OCI-LY7 (cell line): Measurements from ENCODE around the gene KAT6B. TPM values are rescaled to one million over a fixed set of nuclear protein-coding genes. Genes with fewer than 3 reads are reported as not detected.
"Not testable (repeated sequence)": the region's sequence is repeated elsewhere in the genome, so short reads cannot be mapped to it uniquely, and the experiment has no call there.

Experiments
- BruUV-seq: library from RNA; stranded (reverse); fragments of 400-500 nt; replicated peaks from 2 replicates; lab custom pipeline; 2021; lab: Mats Ljungman, UMichigan
- CTCF ChIA-PET: fragments of 300-600 bp; sonication (Branson Sonifier 250); formaldehyde crosslinking; loops from one replicate; lab custom pipeline; 2022; ENCODE audit warnings: antibody characterized with exemption; ENCODE audit not compliant: unreplicated experiment; lab: Charles Lee
- POLR2A ChIA-PET: fragments of 300-600 bp; sonication (Branson Sonifier 250); formaldehyde crosslinking; loops from one replicate; lab custom pipeline; 2022; ENCODE audit warnings: antibody characterized with exemption; lab: Charles Lee
- DNase-seq: peaks from one replicate; pipeline ENCODE4 v3.0.0-alpha.2; 2015; ENCODE audit warnings: low spot score
- H2AFZ ChIP-seq: fragments of 200-600 bp; sonication (generic), shearing (Covaris generic); 2 replicates; pipeline ENCODE4 v1.6.1; 2014; ENCODE audit warnings: mild to moderate bottlenecking, antibody characterized with exemption, low read length, moderate library complexity
- H3K27ac ChIP-seq: fragments of 200-600 bp; sonication (generic); 2 replicates; pipeline ENCODE4 v1.5.1; 2014; ENCODE audit warnings: mixed run types, low read depth, mild to moderate bottlenecking, moderate library complexity, low read length, inconsistent platforms; ENCODE audit not compliant: poor library complexity, severe bottlenecking
- H3K36me3 ChIP-seq: fragments of 200-600 bp; sonication (generic); 2 replicates; pipeline ENCODE4 v1.6.1; 2014; ENCODE audit warnings: mild to moderate bottlenecking, antibody characterized with exemption, low read length, moderate library complexity, mixed read lengths; ENCODE audit not compliant: insufficient read depth
- H3K4me1 ChIP-seq: fragments of 200-600 bp; sonication (generic); 2 replicates; pipeline ENCODE4 v1.5.1; 2014; ENCODE audit warnings: mild to moderate bottlenecking, low read length; ENCODE audit not compliant: insufficient read depth, poor library complexity, severe bottlenecking
- H3K4me2 ChIP-seq: fragments of 200-600 bp; sonication (generic); 2 replicates; pipeline ENCODE4 v1.6.1; 2014; ENCODE audit warnings: mild to moderate bottlenecking, low read length
- H3K4me3 ChIP-seq: fragments of 200-600 bp; sonication (generic); 2 replicates; pipeline ENCODE4 v1.5.1; 2014; ENCODE audit warnings: mild to moderate bottlenecking, low read depth, low read length; ENCODE audit not compliant: poor library complexity, severe bottlenecking
- H3K79me2 ChIP-seq: fragments of 200-600 bp; sonication (generic); 2 replicates; pipeline ENCODE4 v1.6.1; 2016; ENCODE audit warnings: low read depth, mild to moderate bottlenecking, low read length, moderate library complexity, mixed read lengths; ENCODE audit not compliant: insufficient read depth
- H3K9me2 ChIP-seq: fragments of 200-600 bp; sonication (generic); 2 replicates; pipeline ENCODE4 v1.6.1; 2016; ENCODE audit warnings: mild to moderate bottlenecking, low read length, mixed read lengths; ENCODE audit not compliant: insufficient read depth
- H3K9me3 ChIP-seq: fragments of 200-600 bp; sonication (generic); 2 replicates; pipeline ENCODE4 v1.6.1; 2014; ENCODE audit warnings: mild to moderate bottlenecking, mixed run types, low read length, mixed read lengths
- H4K20me1 ChIP-seq: fragments of 200-600 bp; sonication (generic); 2 replicates; pipeline ENCODE4 v1.6.1; 2014; ENCODE audit warnings: mild to moderate bottlenecking, antibody characterized with exemption, low read length, moderate library complexity, mixed read lengths; ENCODE audit not compliant: insufficient read depth
- EZH2phosphoT487 ChIP-seq: fragments of 200-600 bp; sonication (generic); IDR thresholded peaks from 2 replicates; pipeline ENCODE4 v1.6.1; 2018; ENCODE audit warnings: low read depth, borderline replicate concordance, mild to moderate bottlenecking, mixed run types, antibody characterized with exemption, low read length, moderate library complexity, mixed read lengths
- intact Hi-C: fragments of 100-400 bp; cut with micrococcal nuclease; formaldehyde crosslinking; loops from one replicate; pipeline ENCODE4 v1.10.0; 2022; ENCODE audit not compliant: unreplicated experiment
- total RNA-seq, 2 experiments: library from RNA; depleted of rRNA in 1 of 2; stranded (reverse); fragments of >200 nt in 1 of 2; shearing (Covaris generic) in 1 of 2; gene quantifications; 2 replicates each; pipeline ENCODE4 v1.2.3, GENCODE V29; 2014 to 2022
- TF ChIP-seq, protein P1 (sequence below): fragments of 200-600 bp; sonication (generic); conservative IDR thresholded peaks from 2 replicates; pipeline ENCODE4 v1.5.1; 2014; ENCODE audit warnings: mild to moderate bottlenecking, antibody characterized with exemption, low read length, moderate library complexity, mixed read lengths

Gene KAT6B
- total RNA-seq, 2 experiments from 2014 or later: 20.8 to 40.8 TPM

DNA sequence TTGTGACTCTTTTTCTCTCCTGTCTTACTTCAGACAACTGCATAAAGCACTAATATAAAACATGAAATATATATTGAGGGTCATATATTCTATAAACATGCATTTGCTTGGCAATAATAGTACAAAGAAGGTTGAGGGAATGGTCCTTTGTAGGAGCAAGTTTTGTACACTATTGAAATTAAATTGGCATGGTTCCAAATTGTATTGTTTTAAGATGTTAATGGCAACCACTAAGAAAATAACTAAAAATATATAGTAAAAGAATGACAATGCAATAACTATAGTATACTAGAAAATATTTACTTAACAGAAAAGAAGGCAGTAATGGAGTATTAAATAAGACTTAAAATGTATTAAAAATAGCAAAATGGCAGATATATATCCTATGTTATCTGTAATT is 33.7 kb upstream of the KAT6B start:
- no peak overlapping the region for H3K4me2 ChIP-seq
- no peak for TF ChIP-seq EZH2phosphoT487
- TF ChIP-seq, protein P1, sequence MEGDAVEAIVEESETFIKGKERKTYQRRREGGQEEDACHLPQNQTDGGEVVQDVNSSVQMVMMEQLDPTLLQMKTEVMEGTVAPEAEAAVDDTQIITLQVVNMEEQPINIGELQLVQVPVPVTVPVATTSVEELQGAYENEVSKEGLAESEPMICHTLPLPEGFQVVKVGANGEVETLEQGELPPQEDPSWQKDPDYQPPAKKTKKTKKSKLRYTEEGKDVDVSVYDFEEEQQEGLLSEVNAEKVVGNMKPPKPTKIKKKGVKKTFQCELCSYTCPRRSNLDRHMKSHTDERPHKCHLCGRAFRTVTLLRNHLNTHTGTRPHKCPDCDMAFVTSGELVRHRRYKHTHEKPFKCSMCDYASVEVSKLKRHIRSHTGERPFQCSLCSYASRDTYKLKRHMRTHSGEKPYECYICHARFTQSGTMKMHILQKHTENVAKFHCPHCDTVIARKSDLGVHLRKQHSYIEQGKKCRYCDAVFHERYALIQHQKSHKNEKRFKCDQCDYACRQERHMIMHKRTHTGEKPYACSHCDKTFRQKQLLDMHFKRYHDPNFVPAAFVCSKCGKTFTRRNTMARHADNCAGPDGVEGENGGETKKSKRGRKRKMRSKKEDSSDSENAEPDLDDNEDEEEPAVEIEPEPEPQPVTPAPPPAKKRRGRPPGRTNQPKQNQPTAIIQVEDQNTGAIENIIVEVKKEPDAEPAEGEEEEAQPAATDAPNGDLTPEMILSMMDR: no peak
- H3K36me3 ChIP-seq: no peaks in the 10 kb centered on the region; the same call in 1 of the 2 replicates
- H3K27ac ChIP-seq: no peak overlapping the region
- no peak overlapping the region for H3K4me3 ChIP-seq
- no peaks in the 10 kb centered on the region; the same call in 1 of the 2 replicates for H3K9me3 ChIP-seq
- no TSS peak for BruUV-seq
- DNase-seq: no peak
- intact Hi-C loops: no loop called here
- no peaks in the 10 kb centered on the region for H3K79me2 ChIP-seq
- ChIA-PET CTCF (no interaction called here), POLR2A (interaction anchor here (0.7 kb wide), 1 partner anchor 510 kb away, joined by 5 read pairs; no protein-coding TSS in a partner anchor)
- H2AFZ ChIP-seq: peak overlapping the region; percentile 11; the same call in 1 of the 2 replicates
- no peaks in the 10 kb centered on the region for H4K20me1 ChIP-seq
- no peaks in the 10 kb centered on the region for H3K9me2 ChIP-seq
- H3K4me1 ChIP-seq: peaks cover 33% of the 10 kb centered on the region

DNA sequence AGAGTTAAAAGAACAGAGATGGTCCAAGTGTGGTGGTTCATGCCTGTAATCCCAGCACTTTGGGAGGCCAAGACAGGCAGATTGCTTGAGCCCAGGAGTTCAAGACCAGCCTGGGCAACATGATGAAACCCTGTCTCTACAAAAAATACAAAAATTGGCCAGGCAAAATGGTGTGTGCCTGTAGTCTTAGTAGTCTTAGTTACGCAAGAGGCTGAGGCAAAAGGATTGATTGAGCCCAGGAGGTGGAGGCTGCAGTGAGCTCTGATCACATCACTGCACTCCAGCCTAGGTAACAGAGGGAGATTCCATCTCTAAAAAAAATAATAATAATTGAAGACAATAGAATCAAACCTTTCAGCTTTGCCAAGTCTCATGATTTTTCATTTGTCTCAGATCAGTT is 33.2 kb upstream of the KAT6B start:
- H3K27ac ChIP-seq, POLR2A ChIA-PET, H3K79me2 ChIP-seq, H3K9me3 ChIP-seq, H3K4me3 ChIP-seq, intact Hi-C loops, H3K9me2 ChIP-seq, BruUV-seq, CTCF ChIA-PET, H3K4me2 ChIP-seq, DNase-seq, H3K36me3 ChIP-seq, H2AFZ ChIP-seq, H4K20me1 ChIP-seq: not testable (repeated sequence)
- peaks cover 38% of the 10 kb centered on the region for H3K4me1 ChIP-seq

DNA sequence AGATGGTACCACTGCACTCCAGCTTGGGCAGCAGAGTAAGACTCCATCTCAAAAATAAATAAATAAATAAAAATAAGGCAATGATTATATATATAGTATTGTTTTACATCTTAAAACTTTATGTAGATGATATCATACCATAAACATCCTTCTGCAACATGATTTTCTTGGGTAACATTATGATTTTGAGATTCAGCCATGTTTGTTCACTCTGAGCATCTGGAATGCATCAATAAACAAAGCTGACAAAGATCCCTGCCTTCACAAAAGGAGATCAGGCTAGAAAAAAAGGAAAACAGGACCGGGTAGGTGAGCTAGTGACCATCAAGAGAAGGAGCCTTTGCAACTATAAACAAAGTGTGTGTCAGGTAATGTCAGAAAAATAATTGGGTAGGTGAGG is 31.9 kb upstream of the KAT6B start:
- no peak for DNase-seq
- TF ChIP-seq, protein P1: no peak
- no peak for TF ChIP-seq EZH2phosphoT487
- Histone ChIP-seq H2AFZ (no peak overlapping the region; the same call in 1 of the 2 replicates), H3K4me1 (peaks cover 43% of the 10 kb centered on the region), H3K9me2 (no peaks in the 10 kb centered on the region), H3K79me2 (no peaks in the 10 kb centered on the region), H3K9me3 (no peaks in the 10 kb centered on the region; the same call in 1 of the 2 replicates), H4K20me1 (no peaks in the 10 kb centered on the region), H3K4me3 (no peak overlapping the region), H3K36me3 (no peaks in the 10 kb centered on the region; the same call in 1 of the 2 replicates), H3K4me2 (no peak overlapping the region), H3K27ac (no peak overlapping the region)
- BruUV-seq: no TSS peak
- ChIA-PET CTCF (no interaction called here), POLR2A (interaction anchor here (0.6 kb wide), 1 partner anchor 152 kb away, joined by 10 read pairs; no protein-coding TSS in a partner anchor)
- intact Hi-C loops: no loop called here
